Omental fat pad (tissue), 4 donors: ENCODE measurements around the gene OXSR1. TPM values are rescaled to one million over a fixed set of nuclear protein-coding genes. Genes with fewer than 3 reads are reported as not detected.
A peak's percentile ranks its signal among the peaks of the same experiment; 100 is the strongest.
"Not testable (repeated sequence)": the region's sequence is repeated elsewhere in the genome, so short reads cannot be mapped to it uniquely, and the experiment has no call there.

Experiments used
- ATAC-seq: fragments of 150-250 bp; one replicate; pipeline ENCODE4 v1.9.1; 2016; ENCODE audit warnings: mild to moderate bottlenecking, moderate library complexity; ENCODE audit not compliant: low FRiP score
- DNase-seq: peaks from one replicate; pipeline ENCODE4 v3.0.0-alpha.2; 2019; ENCODE audit warnings: low spot score
- total RNA-seq, 4 donors: library from RNA; depleted of rRNA; stranded (reverse); fragments of >200 nt; gene quantifications; one replicate each; pipeline ENCODE4 v1.1.0, GENCODE V29; 2016
- TF ChIP-seq, protein P1 (sequence below), 3 donors: fragments of 450-650 bp; IDR thresholded peaks; one replicate each; pipeline ENCODE4 v1.5.1; 2016 to 2017; ENCODE audit warnings: antibody characterized with exemption in 3 of 3, mild to moderate bottlenecking in 3 of 3, moderate library complexity in 2 of 3

OXSR1 gene
- total RNA-seq, 4 donors from 2014 or later, result 29.8 to 51.7 (median 45.5) TPM

DNA sequence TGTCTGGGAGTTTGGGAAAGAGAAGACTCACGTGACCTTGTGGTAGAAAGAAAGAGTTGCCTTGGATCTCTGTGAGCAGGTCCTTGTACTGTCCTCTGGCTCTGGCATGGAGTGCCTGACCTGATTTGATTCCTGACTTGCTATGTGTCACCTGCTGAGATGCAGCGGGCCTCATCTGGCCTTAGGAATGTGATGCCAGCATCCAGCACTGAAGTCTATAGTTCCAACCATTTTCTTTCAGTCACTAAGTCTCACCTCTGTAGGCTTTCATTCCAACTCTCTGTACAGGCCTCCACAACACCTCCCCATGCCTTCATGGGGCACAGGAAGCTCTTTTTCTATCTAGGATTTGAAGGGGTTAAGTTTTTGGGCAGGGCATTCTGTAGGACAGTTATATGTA lies 12.1 kb upstream of the OXSR1 start:
- no peak for DNase-seq
- TF ChIP-seq, protein P1, sequence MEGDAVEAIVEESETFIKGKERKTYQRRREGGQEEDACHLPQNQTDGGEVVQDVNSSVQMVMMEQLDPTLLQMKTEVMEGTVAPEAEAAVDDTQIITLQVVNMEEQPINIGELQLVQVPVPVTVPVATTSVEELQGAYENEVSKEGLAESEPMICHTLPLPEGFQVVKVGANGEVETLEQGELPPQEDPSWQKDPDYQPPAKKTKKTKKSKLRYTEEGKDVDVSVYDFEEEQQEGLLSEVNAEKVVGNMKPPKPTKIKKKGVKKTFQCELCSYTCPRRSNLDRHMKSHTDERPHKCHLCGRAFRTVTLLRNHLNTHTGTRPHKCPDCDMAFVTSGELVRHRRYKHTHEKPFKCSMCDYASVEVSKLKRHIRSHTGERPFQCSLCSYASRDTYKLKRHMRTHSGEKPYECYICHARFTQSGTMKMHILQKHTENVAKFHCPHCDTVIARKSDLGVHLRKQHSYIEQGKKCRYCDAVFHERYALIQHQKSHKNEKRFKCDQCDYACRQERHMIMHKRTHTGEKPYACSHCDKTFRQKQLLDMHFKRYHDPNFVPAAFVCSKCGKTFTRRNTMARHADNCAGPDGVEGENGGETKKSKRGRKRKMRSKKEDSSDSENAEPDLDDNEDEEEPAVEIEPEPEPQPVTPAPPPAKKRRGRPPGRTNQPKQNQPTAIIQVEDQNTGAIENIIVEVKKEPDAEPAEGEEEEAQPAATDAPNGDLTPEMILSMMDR (IDR thresholded peaks at IDR 0.05), result no peak
- no peak for ATAC-seq

DNA sequence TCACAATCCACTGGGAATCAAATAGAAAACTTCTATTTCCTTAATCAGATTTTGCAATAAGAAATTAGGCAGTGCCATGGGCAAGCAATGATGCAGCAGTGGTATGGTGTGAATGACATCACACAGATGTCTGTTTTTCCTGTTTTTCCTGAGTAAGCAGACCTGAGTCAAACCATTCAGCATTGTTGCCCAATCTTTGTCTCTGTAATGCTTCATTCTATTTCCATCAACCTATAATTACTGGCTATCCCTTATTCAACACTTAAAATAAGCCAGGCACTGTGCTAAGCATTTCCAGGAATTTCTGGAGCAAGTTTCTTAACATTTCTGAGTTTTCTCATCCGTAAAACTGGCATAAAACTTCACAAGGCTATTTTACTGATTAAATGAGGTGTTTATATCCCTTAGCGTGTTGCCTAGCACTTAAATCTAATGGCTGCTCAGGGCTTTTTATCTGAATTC lies 11.3 kb upstream of the OXSR1 start:
- DNase-seq (no peak), ATAC-seq (peak; percentile 93)
- TF ChIP-seq, protein P1 (IDR thresholded peaks at IDR 0.05), result no peak

DNA sequence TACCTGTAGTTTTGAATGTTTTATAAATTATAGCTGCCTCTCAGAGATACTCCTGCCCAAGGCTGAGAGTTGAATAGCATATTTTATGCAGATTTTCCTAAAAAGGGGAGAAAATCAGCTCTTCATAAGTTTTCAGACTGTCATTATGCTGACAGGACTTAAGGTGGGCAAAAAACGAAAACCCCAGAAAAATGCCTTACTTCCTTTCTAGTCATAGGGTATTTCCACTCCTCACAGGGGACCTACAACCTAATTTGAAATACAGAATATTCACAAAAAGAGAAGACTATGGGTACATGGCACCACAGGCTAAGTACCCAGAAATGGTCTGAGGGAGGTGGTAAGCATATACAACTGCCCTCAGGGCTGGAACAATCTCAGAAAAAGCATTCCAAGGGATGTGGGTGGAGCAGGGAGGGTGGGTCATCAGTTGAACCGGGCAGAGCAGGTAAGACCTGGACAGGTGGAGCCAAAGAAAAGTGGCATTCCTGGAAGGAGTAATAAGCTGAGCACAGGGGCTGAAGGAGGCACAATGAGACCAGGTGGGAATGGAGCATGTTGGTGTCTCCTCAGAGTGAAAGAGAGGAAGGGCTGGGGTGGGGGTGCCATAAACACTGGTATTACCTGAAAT lies 10.6 kb upstream of the OXSR1 start:
- no peak for DNase-seq
- ATAC-seq, result no peak
- TF ChIP-seq, protein P1 (IDR thresholded peaks at IDR 0.05), result no peak

DNA sequence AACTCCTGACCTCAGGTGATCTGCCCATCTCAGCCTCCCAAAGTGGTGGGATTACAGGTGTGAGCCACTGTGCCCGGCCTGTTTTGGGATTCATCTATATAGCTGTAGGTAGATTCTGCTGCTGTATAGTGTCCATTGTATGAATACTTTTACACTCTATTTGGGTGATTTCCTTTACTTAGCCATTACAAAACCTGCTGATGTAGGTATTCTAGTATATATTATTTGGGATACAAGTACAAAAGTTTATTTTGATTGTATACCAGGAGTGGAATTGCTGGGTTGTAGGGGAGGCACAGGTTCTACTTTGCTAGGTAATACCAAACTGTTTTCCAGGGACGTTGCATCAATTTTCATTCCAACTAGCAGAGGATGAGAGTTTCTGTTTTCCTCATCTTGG lies 9.5 kb upstream of the OXSR1 start:
- DNase-seq (no peak), ATAC-seq (no peak)
- TF ChIP-seq, protein P1 (IDR thresholded peaks at IDR 0.05), result no peak

DNA sequence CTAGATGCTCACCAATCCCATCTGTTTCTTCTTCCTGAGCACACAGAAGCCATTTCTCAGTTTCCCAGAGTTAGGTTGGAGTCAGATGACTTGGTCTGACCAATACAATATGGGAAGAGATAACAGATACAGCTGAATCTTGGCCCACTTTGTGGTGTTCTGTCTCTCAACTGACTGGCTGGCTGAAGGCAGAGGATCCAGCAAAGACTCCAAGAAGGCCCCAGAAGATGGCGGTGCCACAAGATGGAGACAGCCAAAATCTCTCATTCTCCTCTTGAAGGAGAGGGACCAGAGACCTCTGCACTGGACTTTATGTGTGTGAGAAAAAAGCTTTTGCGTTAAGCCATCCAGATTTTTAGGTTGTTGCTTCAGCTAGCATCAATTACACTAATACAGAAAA lies 8.2 kb upstream of the OXSR1 start:
- ATAC-seq, result no peak
- TF ChIP-seq, protein P1 (IDR thresholded peaks at IDR 0.05), result no peak

DNA sequence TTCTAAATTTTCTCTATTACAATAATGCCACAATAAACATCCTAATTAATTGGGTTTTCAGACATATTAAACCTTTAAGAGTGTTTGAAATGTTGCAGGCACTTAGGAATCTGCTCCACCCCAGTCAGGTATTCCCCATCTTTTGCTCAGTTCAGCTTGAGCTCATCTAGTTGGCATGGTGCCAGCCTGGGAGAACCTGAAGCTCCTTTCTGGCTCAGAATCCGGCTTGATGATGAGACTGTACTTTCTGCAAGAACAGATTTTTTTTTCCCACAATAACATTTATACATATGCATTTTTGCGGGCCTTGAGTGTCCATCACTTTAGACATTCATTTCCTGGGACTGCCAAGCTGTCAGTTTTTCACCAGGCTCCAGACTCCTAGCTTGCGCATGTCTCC lies 7.7 kb upstream of the OXSR1 start:
- TF ChIP-seq, protein P1 (IDR thresholded peaks at IDR 0.05), result no peak
- peak; percentile 41 for ATAC-seq
- no peak for DNase-seq

More for the DNA sequence above, 8.2 kb upstream of the OXSR1 start:
- no peak for DNase-seq

DNA sequence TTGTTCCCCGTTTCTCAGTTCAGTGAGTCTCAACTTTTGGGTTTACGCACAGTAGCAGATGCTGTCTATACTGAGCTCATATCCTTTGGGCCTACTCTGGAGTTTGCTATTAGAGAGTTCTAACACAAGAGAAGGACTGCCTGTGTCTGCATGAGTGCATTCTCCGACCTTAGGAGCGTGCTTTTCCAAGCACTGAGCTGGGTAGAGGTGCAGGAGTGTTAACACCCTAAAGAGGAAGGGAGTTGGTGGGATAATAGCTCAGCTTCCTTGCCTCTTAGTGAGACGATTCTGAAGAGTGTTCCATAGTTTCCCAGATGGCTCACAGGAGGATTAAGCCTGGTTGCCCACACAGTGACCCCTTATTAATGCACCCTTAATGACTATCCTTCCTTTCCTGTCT lies 6.9 kb upstream of the OXSR1 start:
- TF ChIP-seq, protein P1 (IDR thresholded peaks at IDR 0.05), result no peak
- no peak for ATAC-seq
- DNase-seq, result no peak

DNA sequence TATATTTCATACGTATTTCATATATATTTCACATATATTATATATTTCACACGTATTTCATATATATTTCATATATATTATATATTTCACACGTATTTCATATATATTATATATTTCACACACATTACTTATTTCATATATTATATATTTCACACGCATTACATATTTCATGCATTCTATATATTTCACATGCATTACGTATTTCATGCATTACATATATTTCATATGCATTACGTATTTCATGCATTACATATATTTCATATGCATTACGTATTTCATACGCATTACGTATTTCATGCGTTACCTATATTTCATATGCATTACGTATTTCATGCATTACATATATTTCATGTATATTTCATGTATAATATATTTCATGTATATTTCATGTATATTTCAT lies 4.6 kb upstream of the OXSR1 start:
- ATAC-seq, DNase-seq: not testable (repeated sequence)
